HG02759 (cell line): ENCODE results near the gene DNLZ.
"Not testable (repeated sequence)": the region's sequence is repeated elsewhere in the genome, so short reads cannot be mapped to it uniquely, and the experiment has no call there.

Experiments used
- ATAC-seq: cut with Tn5 transposase; IDR thresholded peaks from one replicate; pipeline ENCODE4 v1.9.1; 2021; ENCODE audit warnings: mild to moderate bottlenecking, moderate library complexity; ENCODE audit not compliant: unreplicated experiment

Gene DNLZ

GRCh38 chr9:136361754-136362449, 1.6 kb downstream of the DNLZ start:
- ATAC-seq, result no peak

- ATAC-seq, result no peak
These were observed 2.3 kb downstream of the DNLZ start for GRCh38 chr9:136361047-136361753.

GRCh38 chr9:136359774-136360718, 3.5 kb downstream of the DNLZ start:
- ATAC-seq, result no peak

GRCh38 chr9:136358888-136359287, 4.7 kb downstream of the DNLZ start:
- ATAC-seq, result no peak

GRCh38 chr9:136358016-136358415, 5.5 kb downstream of the DNLZ start:
- ATAC-seq, result no peak

GRCh38 chr9:136357202-136357725, 6.3 kb downstream of the DNLZ start:
- ATAC-seq, result no peak

GRCh38 chr9:136355616-136356557, 7.7 kb downstream of the DNLZ start:
- no peak for ATAC-seq

- no peak for ATAC-seq
These were observed 8.9 kb downstream of the DNLZ start for GRCh38 chr9:136354592-136355085.

- ATAC-seq, result no peak
These were observed 9.6 kb downstream of the DNLZ start for GRCh38 chr9:136353757-136354488.

- no peak for ATAC-seq
These were observed 10.5 kb downstream of the DNLZ start for GRCh38 chr9:136353088-136353487.

- no peak for ATAC-seq
These were observed 10.9 kb downstream of the DNLZ start for GRCh38 chr9:136352682-136353081.

- not testable (repeated sequence) for ATAC-seq
These were observed 11.7 kb downstream of the DNLZ start for GRCh38 chr9:136351868-136352267.

- ATAC-seq, result no peak
These were observed 12.2 kb downstream of the DNLZ start for GRCh38 chr9:136351252-136351800.

- no peak for ATAC-seq
These were observed 14.0 kb downstream of the DNLZ start for GRCh38 chr9:136349546-136349945.

GRCh38 chr9:136348691-136349090, 14.9 kb downstream of the DNLZ start:
- no peak for ATAC-seq

- ATAC-seq, result no peak
These were observed 15.9 kb downstream of the DNLZ start for GRCh38 chr9:136347472-136348256.

- no peak for ATAC-seq
These were observed 16.5 kb downstream of the DNLZ start for GRCh38 chr9:136346927-136347465.

- ATAC-seq, result no peak
These were observed 17.4 kb downstream of the DNLZ start for GRCh38 chr9:136346157-136346481.
